Duodenal mucosa (tissue), 2 donors: ENCODE results near the gene ZNF396.
A peak's percentile ranks its signal among the peaks of the same experiment; 100 is the strongest.

Experiments
- H3K27ac ChIP-seq: one replicate; pipeline ENCODE4 v1.7.0; 2013; ENCODE audit warnings: low read depth, low read length
- H3K27me3 ChIP-seq, 2 donors: one replicate each; pipeline ENCODE4 v1.7.0; 2013; ENCODE audit warnings: low read length in 2 of 2, control low read depth in 1 of 2; ENCODE audit not compliant: insufficient read depth in 2 of 2, control insufficient read depth in 1 of 2
- H3K36me3 ChIP-seq, 2 donors: one replicate each; pipeline ENCODE4 v1.7.0; 2013; ENCODE audit warnings: low read length in 2 of 2, control low read depth in 1 of 2; ENCODE audit not compliant: insufficient read depth in 2 of 2, control insufficient read depth in 1 of 2
- H3K4me1 ChIP-seq, 2 donors: one replicate each; pipeline ENCODE4 v1.7.0; 2013; ENCODE audit warnings: low read length in 2 of 2, control low read depth in 1 of 2; ENCODE audit not compliant: insufficient read depth in 2 of 2, control insufficient read depth in 1 of 2
- H3K4me3 ChIP-seq, 2 donors: one replicate each; pipeline ENCODE4 v1.7.0; 2013; ENCODE audit warnings: low read length in 2 of 2, low read depth in 1 of 2
- H3K9ac ChIP-seq, 2 donors: one replicate each; pipeline ENCODE4 v1.7.0; 2013; ENCODE audit warnings: low read length in 2 of 2, low read depth in 1 of 2
- H3K9me3 ChIP-seq, 2 donors: one replicate each; pipeline ENCODE4 v1.7.0; 2013; ENCODE audit warnings: low read length in 2 of 2, control low read depth in 1 of 2; ENCODE audit not compliant: control insufficient read depth in 1 of 2

ZNF396 gene

GRCh38 chr18:35376742-35377695 is at the start of gene ZNF396:
Gene ZNF396, minus strand, starts transcription at chr18:35377337. Its CDS starts 3,045 bp downstream, at chr18:35374292.
- Histone ChIP-seq H3K36me3 (no peaks in the 10 kb centered on the region), H3K9me3 (no peaks in the 10 kb centered on the region), H3K27me3 (no peaks in the 10 kb centered on the region), H3K27ac (no peak within 1 kb of the TSS), H3K4me1 (peaks cover 4% of the 10 kb centered on the region in 2 donors), H3K4me3 (peak within 1 kb of the TSS; percentile 89 to 90), H3K9ac (peak within 1 kb of the TSS; percentile 57 to 75)

DNA sequence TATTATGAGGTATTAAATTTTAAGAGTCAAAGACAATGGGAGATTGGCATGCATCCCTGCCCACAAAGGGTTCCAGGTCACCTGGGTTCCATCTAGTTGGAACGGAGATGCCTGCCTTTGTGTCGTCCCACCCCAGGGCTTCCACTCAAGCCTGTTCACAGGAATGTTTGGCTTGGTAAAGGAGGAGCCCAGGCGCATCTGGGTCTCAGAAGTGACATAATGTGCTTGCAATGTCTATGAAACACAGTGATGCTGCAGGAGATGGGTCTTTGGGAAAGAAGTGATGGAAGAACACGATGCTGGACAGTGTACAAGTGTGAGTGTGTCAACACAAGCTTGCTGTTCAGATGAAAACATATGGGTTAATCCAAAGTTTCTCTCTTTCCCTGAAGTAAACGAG is 49.6 kb upstream of the ZNF396 start:
- Histone ChIP-seq H3K9me3 (no peaks in the 10 kb centered on the region), H3K4me1 (no peaks in the 10 kb centered on the region), H3K9ac (no peak overlapping the region), H3K27me3 (no peaks in the 10 kb centered on the region), H3K36me3 (no peaks in the 10 kb centered on the region), H3K27ac (no peak overlapping the region), H3K4me3 (no peak overlapping the region)

DNA sequence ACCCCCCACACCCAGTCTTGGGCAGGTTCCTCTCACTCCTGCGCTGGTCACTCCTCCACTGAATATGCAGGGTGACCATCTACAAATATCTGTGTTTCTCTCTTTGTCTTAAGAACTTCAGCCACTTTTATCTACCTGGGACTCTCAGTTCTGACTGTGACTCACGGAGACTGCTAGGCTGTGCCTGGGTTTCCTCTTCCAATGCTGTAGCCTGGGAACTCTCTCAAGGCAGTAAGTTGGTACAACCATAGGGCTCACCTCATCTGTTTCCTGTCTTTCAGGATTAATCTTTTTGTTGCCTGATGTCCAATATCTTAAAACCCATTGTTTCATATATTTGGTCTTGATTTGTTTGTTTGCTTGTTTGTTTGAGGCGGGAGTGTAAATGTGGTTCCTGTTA is 47.2 kb upstream of the ZNF396 start:
- no peaks in the 10 kb centered on the region for H3K36me3 ChIP-seq

GRCh38 chr18:35422237-35422636 is 45.1 kb upstream of the ZNF396 start:
- H3K27ac ChIP-seq: no peak overlapping the region
- peaks cover 0 to 14% of the 10 kb centered on the region in 2 donors for H3K9me3 ChIP-seq
- no peaks in the 10 kb centered on the region for H3K4me1 ChIP-seq
- H3K4me3 ChIP-seq: no peak overlapping the region
- H3K27me3 ChIP-seq: no peaks in the 10 kb centered on the region
- H3K36me3 ChIP-seq: no peaks in the 10 kb centered on the region
- no peak overlapping the region for H3K9ac ChIP-seq

More for the DNA sequence above, 47.2 kb upstream of the ZNF396 start:
- Histone ChIP-seq H3K9ac (no peak overlapping the region), H3K9me3 (peaks cover 0 to 3% of the 10 kb centered on the region in 2 donors), H3K4me1 (no peaks in the 10 kb centered on the region), H3K4me3 (no peak overlapping the region), H3K27ac (no peak overlapping the region), H3K27me3 (no peaks in the 10 kb centered on the region)

DNA sequence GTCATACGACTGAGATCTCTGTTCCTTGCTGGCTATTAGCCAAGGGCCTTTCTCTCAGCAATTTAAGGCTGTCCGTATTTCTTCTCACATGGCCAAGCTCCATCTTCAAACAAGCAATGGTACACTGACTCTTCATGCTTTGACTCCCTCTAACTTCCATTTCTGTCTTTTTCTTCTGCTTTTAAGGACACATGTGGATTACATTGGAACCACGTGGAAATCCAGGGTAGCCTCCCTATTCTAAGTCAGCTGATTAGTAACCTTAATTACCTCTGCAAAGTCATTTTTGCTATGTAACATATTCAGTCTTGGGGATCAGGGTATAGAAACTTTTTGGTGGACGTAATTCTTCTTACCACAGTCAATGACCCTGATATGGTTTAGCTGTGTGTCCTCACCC is 41.5 kb upstream of the ZNF396 start:
- Histone ChIP-seq H3K4me1 (no peaks in the 10 kb centered on the region), H3K4me3 (no peak overlapping the region), H3K36me3 (no peaks in the 10 kb centered on the region), H3K27ac (no peak overlapping the region), H3K9me3 (peaks cover 0 to 17% of the 10 kb centered on the region in 2 donors), H3K27me3 (no peaks in the 10 kb centered on the region), H3K9ac (no peak overlapping the region)

DNA sequence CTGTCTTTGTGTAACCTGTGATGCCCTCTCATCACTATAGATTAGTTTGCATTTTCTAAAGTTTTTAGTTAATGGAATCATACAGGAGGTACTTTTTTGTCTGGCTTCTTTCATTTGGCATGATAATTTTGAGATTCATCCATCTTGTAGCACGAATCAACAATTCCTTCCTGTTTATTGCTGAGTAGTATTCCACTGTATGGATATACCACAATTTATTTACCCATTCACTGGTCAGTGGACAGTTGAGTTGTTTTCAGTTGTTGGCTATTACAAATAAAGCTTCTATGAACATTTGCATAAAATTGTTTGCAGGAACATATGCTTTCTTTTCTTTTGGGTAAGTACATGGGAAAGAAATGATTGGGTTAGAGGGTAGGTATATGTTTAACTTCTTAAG is 40.1 kb upstream of the ZNF396 start:
- H3K4me1 ChIP-seq: peaks cover 5 to 10% of the 10 kb centered on the region in 2 donors
- no peak overlapping the region for H3K9ac ChIP-seq
- H3K27me3 ChIP-seq: no peaks in the 10 kb centered on the region
- H3K36me3 ChIP-seq: no peaks in the 10 kb centered on the region
- H3K9me3 ChIP-seq: peaks cover 0 to 17% of the 10 kb centered on the region in 2 donors
- no peak overlapping the region for H3K4me3 ChIP-seq
- H3K27ac ChIP-seq: no peak overlapping the region

- H3K9me3 ChIP-seq: peaks cover 0 to 17% of the 10 kb centered on the region in 2 donors
- H3K27me3 ChIP-seq: no peaks in the 10 kb centered on the region
- peaks cover 5 to 14% of the 10 kb centered on the region in 2 donors for H3K4me1 ChIP-seq
- no peak overlapping the region for H3K27ac ChIP-seq
- no peaks in the 10 kb centered on the region for H3K36me3 ChIP-seq
- H3K4me3 ChIP-seq: no peak overlapping the region
- H3K9ac ChIP-seq: no peak overlapping the region
Observed at GRCh38 chr18:35415511-35416073, 38.5 kb upstream of the ZNF396 start.

- H3K9ac ChIP-seq: no peak overlapping the region
- H3K9me3 ChIP-seq: peaks cover 0 to 7% of the 10 kb centered on the region in 2 donors
- peaks cover 26 to 35% of the 10 kb centered on the region in 2 donors for H3K4me1 ChIP-seq
- H3K27ac ChIP-seq: no peak overlapping the region
- no peak overlapping the region for H3K4me3 ChIP-seq
- H3K36me3 ChIP-seq: no peaks in the 10 kb centered on the region
- no peaks in the 10 kb centered on the region for H3K27me3 ChIP-seq
Observed at GRCh38 chr18:35413163-35413511, 36.0 kb upstream of the ZNF396 start.

DNA sequence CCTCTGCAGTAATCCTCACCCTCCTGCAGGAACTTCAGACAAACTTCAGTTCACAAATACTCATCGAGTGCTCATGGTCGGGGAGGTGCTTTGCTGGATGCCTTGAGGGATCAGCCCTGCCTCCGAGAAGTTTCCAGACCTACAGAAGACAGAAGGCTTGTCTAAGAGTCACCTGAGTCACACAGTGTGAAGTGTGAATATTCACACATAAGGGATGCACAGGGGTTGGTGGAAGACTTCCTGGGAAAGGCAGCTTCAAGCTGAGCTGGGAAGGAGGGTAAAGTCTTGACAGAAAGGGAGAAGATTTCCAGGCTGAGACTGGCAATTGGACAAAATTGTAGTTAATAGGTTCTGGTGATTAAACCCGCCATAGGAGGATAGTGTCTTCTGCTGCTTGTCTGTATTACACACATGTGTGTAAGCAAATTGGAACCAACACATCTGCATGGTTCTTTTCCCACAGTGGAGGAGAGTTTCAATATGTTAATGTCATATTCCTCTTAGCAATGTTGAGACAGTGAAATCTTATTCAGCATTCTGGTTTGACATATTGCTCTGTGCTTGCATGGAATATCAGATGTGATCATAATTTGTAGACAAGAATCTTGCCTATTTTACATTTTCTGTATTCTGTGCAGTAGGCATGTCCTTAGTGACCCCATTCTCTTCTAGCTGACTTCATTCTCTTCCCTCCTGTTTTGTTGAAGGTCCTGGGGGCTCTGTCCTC is 34.7 kb upstream of the ZNF396 start:
- Histone ChIP-seq H3K9me3 (no peaks in the 10 kb centered on the region), H3K27ac (no peak overlapping the region), H3K4me1 (peaks cover 28 to 38% of the 10 kb centered on the region in 2 donors), H3K4me3 (no peak overlapping the region), H3K9ac (no peak overlapping the region), H3K36me3 (no peaks in the 10 kb centered on the region), H3K27me3 (no peaks in the 10 kb centered on the region)

- peaks cover 28 to 38% of the 10 kb centered on the region in 2 donors for H3K4me1 ChIP-seq
- H3K9me3 ChIP-seq: no peaks in the 10 kb centered on the region
- H3K9ac ChIP-seq: no peak overlapping the region
- H3K4me3 ChIP-seq: no peak overlapping the region
- H3K27ac ChIP-seq: no peak overlapping the region
- H3K36me3 ChIP-seq: no peaks in the 10 kb centered on the region
- H3K27me3 ChIP-seq: no peaks in the 10 kb centered on the region
Observed at GRCh38 chr18:35410561-35410960, 33.4 kb upstream of the ZNF396 start.
